H9 (cell line): ENCODE data around the gene SPDYC. TPM values are rescaled to one million over a fixed set of nuclear protein-coding genes. Genes with fewer than 3 reads are reported as not detected.

Source experiments
- DNase-seq: peaks from one replicate; pipeline ENCODE4 v3.0.0-alpha.2; 2017
- H2AFZ ChIP-seq: one replicate; pipeline ENCODE4 v1.6.1; 2013; ENCODE audit warnings: mild to moderate bottlenecking, low read length, control low read depth, moderate library complexity
- H2AK5ac ChIP-seq: 2 replicates; pipeline ENCODE4 v1.6.1; 2013; ENCODE audit warnings: low read length, control low read depth, mixed read lengths; ENCODE audit not compliant: insufficient read length
- H2BK120ac ChIP-seq: one replicate; pipeline ENCODE4 v1.6.1; 2013; ENCODE audit warnings: low read depth, mild to moderate bottlenecking, low read length, control low read depth, inconsistent platforms; ENCODE audit not compliant: poor library complexity, severe bottlenecking
- H2BK12ac ChIP-seq: 2 replicates; pipeline ENCODE4 v1.6.1; 2013; ENCODE audit warnings: low read length, control low read depth, mixed read lengths, low read depth; ENCODE audit not compliant: insufficient read length
- H2BK15ac ChIP-seq: 2 replicates; pipeline ENCODE4 v1.6.1; 2013; ENCODE audit warnings: low read depth, low read length, control low read depth
- H2BK20ac ChIP-seq: one replicate; pipeline ENCODE4 v1.6.1; 2013; ENCODE audit warnings: low read depth, mild to moderate bottlenecking, low read length, control low read depth, inconsistent platforms; ENCODE audit not compliant: poor library complexity, severe bottlenecking
- H2BK5ac ChIP-seq: 2 replicates; pipeline ENCODE4 v1.6.1; 2013; ENCODE audit warnings: low read length, control low read depth, mixed read lengths; ENCODE audit not compliant: insufficient read length
- H3K14ac ChIP-seq: 2 replicates; pipeline ENCODE4 v1.6.1; 2013; ENCODE audit warnings: low read length, control low read depth; ENCODE audit not compliant: insufficient read depth
- H3K18ac ChIP-seq: 2 replicates; pipeline ENCODE4 v1.6.1; 2013; ENCODE audit warnings: low read depth, mild to moderate bottlenecking, mixed read lengths, low read length, control low read depth; ENCODE audit not compliant: insufficient read length
- H3K23ac ChIP-seq: 2 replicates; pipeline ENCODE4 v1.6.1; 2013; ENCODE audit warnings: low read length, control low read depth, mixed read lengths, low read depth; ENCODE audit not compliant: insufficient read length
- H3K23me2 ChIP-seq: 2 replicates; pipeline ENCODE4 v1.6.1; 2013; ENCODE audit warnings: low read depth, mild to moderate bottlenecking, mixed read lengths, low read length, control low read depth; ENCODE audit not compliant: insufficient read length, poor library complexity, severe bottlenecking
- H3K27ac ChIP-seq: 2 replicates; pipeline ENCODE4 v1.5.1; 2013; ENCODE audit warnings: low read length, control low read depth, mixed read lengths, low read depth; ENCODE audit not compliant: insufficient read length
- H3K27me3 ChIP-seq: 2 replicates; pipeline ENCODE4 v1.6.1; 2013; ENCODE audit warnings: low read length, control low read depth, inconsistent platforms; ENCODE audit not compliant: insufficient read depth
- H3K4ac ChIP-seq: 2 replicates; pipeline ENCODE4 v1.6.1; 2013; ENCODE audit warnings: low read depth, mild to moderate bottlenecking, control low read depth, inconsistent platforms, low read length, moderate library complexity
- H3K4me1 ChIP-seq: 2 replicates; pipeline ENCODE4 v1.6.1; 2013; ENCODE audit warnings: low read length, control low read depth, inconsistent platforms; ENCODE audit not compliant: insufficient read depth
- H3K4me2 ChIP-seq: 2 replicates; pipeline ENCODE4 v1.6.1; 2013; ENCODE audit warnings: low read length, control low read depth, mixed read lengths; ENCODE audit not compliant: insufficient read length, insufficient read depth
- H3K56ac ChIP-seq: 2 replicates; pipeline ENCODE4 v1.6.1; 2013; ENCODE audit warnings: low read depth, mild to moderate bottlenecking, mixed read lengths, low read length, control low read depth; ENCODE audit not compliant: insufficient read length
- H3K79me1 ChIP-seq: 2 replicates; pipeline ENCODE4 v1.6.1; 2013; ENCODE audit warnings: low read depth, mild to moderate bottlenecking, moderate library complexity, low read length, control low read depth, inconsistent platforms; ENCODE audit not compliant: insufficient read depth, poor library complexity, severe bottlenecking
- H3K79me2 ChIP-seq: 2 replicates; pipeline ENCODE4 v1.6.1; 2013; ENCODE audit warnings: low read length, control low read depth, inconsistent platforms; ENCODE audit not compliant: insufficient read depth
- H3K9ac ChIP-seq: 2 replicates; pipeline ENCODE4 v1.6.1; 2013; ENCODE audit warnings: low read length, control low read depth, mixed read lengths; ENCODE audit not compliant: insufficient read length; ENCODE audit errors: extremely low read depth
- H3K9me3 ChIP-seq: one replicate; pipeline ENCODE4 v1.6.1; 2013; ENCODE audit warnings: low read depth, low read length, inconsistent platforms; ENCODE audit not compliant: control insufficient read depth
- H3T11ph ChIP-seq: one replicate; pipeline ENCODE4 v1.6.1; 2013; ENCODE audit warnings: mild to moderate bottlenecking, low read length, control low read depth, inconsistent platforms
- H4K20me1 ChIP-seq: one replicate; pipeline ENCODE4 v1.6.1; 2013; ENCODE audit not compliant: control insufficient read depth, insufficient read length, insufficient read depth
- H4K5ac ChIP-seq: 2 replicates; pipeline ENCODE4 v1.6.1; 2013; ENCODE audit warnings: low read depth, mild to moderate bottlenecking, mixed read lengths, low read length, control low read depth; ENCODE audit not compliant: insufficient read length
- H4K8ac ChIP-seq: replicated peaks from 2 replicates; pipeline ENCODE4 v1.6.1; 2013; ENCODE audit warnings: low read length, control low read depth, mixed read lengths, low read depth; ENCODE audit not compliant: insufficient read length
- H4K91ac ChIP-seq: 2 replicates; pipeline ENCODE4 v1.6.1; 2013; ENCODE audit warnings: low read depth, mild to moderate bottlenecking, moderate library complexity, mixed read lengths, low read length, control low read depth; ENCODE audit not compliant: insufficient read length
- H3K27ac Mint-ChIP-seq, 3 experiments: 2 replicates in 2 of 3; 3 replicates in 1 of 3; pipeline ENCODE4 v1.8.0; 2020 to 2021; ENCODE audit warnings: mixed read lengths in 3 of 3, mild to moderate bottlenecking in 1 of 3, moderate library complexity in 1 of 3
- H3K27me3 Mint-ChIP-seq: 2 replicates; pipeline ENCODE4 v1.8.0; 2021; ENCODE audit warnings: low read depth, mild to moderate bottlenecking, moderate library complexity, mixed read lengths
- H3K36me3 Mint-ChIP-seq, 3 experiments: 2 replicates in 2 of 3; 3 replicates in 1 of 3; pipeline ENCODE4 v1.8.0; 2020 to 2021; ENCODE audit warnings: low read depth in 3 of 3, mixed read lengths in 3 of 3; ENCODE audit not compliant: insufficient read depth in 1 of 3
- H3K4me1 Mint-ChIP-seq, 2 experiments: 2 replicates each; pipeline ENCODE4 v1.8.0; 2020; ENCODE audit warnings: mixed read lengths in 2 of 2
- H3K4me3 Mint-ChIP-seq, 2 experiments: 2 replicates in 1 of 2; 3 replicates in 1 of 2; pipeline ENCODE4 v1.8.0; 2020 to 2021; ENCODE audit warnings: mild to moderate bottlenecking in 2 of 2, mixed read lengths in 2 of 2, moderate library complexity in 1 of 2
- H3K9me3 Mint-ChIP-seq, 2 experiments: 2 replicates in 1 of 2; 3 replicates in 1 of 2; pipeline ENCODE4 v1.8.0; 2020; ENCODE audit warnings: mild to moderate bottlenecking in 2 of 2, mixed read lengths in 2 of 2, moderate library complexity in 1 of 2
- CTCF ChIP-seq: fragments of 200-600 bp; sonication (generic); conservative IDR thresholded peaks from 3 replicates; pipeline ENCODE4 v1.8.0; 2021; ENCODE audit warnings: antibody characterized with exemption, mild to moderate bottlenecking
- WGBS: extraction: QIAGEN DNeasy Blood & Tissue Kit; methylation state at CpG from one replicate; pipeline ENCODE4 v1.1.7; 2013; ENCODE audit warnings: missing lambda C conversion rate, low lambda C conversion rate, mixed read lengths; ENCODE audit not compliant: insufficient read length; ENCODE audit errors: extremely low coverage; 5-methylcytosine and 5-hydroxymethylcytosine counted together
- total RNA-seq: library from RNA; stranded (reverse); gene quantifications from 2 replicates; pipeline ENCODE4 v1.2.1, GENCODE V29; 2021

The SPDYC gene
- total RNA-seq, 1 experiment from 2014 or later: 0.61 TPM

DNA sequence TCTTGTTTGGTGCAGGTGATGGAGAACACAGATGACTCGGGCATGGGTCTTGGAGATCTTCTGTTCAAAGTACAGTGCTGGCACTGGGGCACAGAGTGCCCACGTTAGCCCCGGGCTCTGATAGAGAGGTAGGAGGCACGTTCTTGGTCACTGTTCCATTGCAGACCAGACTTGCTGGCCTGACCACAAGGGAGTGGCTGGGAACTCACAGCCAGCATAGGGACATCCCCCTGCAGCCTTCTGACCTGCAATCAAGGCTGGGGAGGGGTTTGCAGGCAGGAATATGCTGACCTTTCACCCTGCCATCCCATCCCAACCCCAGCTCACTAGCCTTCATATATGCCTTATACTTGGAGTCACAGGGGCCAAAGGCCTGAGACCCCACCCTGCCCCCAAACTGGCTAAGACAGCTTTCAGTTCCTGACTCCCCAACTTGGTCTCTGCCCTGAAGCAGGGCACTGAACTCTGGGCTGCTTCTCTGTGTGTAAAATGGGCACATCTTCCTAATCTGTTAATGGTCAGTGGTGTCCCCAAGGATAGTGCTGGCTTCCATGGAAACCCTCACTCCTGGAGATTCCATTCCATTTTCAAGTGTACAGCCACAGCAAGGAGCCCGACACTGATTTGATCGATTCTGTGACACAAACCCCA lies 43.3 kb upstream of the SPDYC start:
- Mint-ChIP-seq H3K9me3 (no peaks in the 10 kb centered on the region), H3K27me3 (no peaks in the 10 kb centered on the region), H3K4me3 (no peak overlapping the region; a peak in 1 of 5 replicates), H3K4me1 (peaks cover 0 to 6% of the 10 kb centered on the region in 2 experiments; a peak in 1 of 4 replicates), H3K27ac (no peak overlapping the region), H3K36me3 (peaks cover 19 to 58% (median 58%) of the 10 kb centered on the region in 3 experiments)
- Histone ChIP-seq H3K9ac (no peak overlapping the region), H4K91ac (no peak overlapping the region), H3K27me3 (no peaks in the 10 kb centered on the region), H3K4me2 (no peak overlapping the region), H2BK5ac (no peak overlapping the region), H3K23ac (no peak overlapping the region), H3K18ac (no peak overlapping the region), H2BK20ac (no peak overlapping the region), H3K4me1 (no peaks in the 10 kb centered on the region), H3T11ph (no peak overlapping the region), H2BK120ac (no peak overlapping the region), H3K79me2 (peaks cover 3% of the 10 kb centered on the region; the same call in 1 of the 2 replicates), H2AFZ (no peak overlapping the region), H2BK15ac (no peak overlapping the region), H3K23me2 (no peaks in the 10 kb centered on the region), H3K79me1 (peaks cover 5% of the 10 kb centered on the region), H3K14ac (no peak overlapping the region), H3K9me3 (no peaks in the 10 kb centered on the region), H2AK5ac (no peak overlapping the region), H3K27ac (no peak overlapping the region), H3K56ac (no peak overlapping the region), H3K4ac (no peak overlapping the region), H4K5ac (no peak overlapping the region), H2BK12ac (no peak overlapping the region), H4K20me1 (no peaks in the 10 kb centered on the region), H4K8ac (no peak overlapping the region)
- no CpG with 5 or more reads among the region's 6 CpGs for WGBS
- TF ChIP-seq CTCF: no peak
- DNase-seq: no peak
